Loucy (cell line): ENCODE data around the gene CEP131.

Experiments used
- H2AFZ ChIP-seq: fragments of 200-600 bp; sonication (generic); 2 replicates; pipeline ENCODE4 v1.6.0; 2016; ENCODE audit warnings: antibody characterized with exemption, mild to moderate bottlenecking, low read length, moderate library complexity
- H3F3A ChIP-seq: fragments of 200-600 bp; 2 replicates; pipeline ENCODE4 v1.6.0; 2016; ENCODE audit warnings: antibody characterized with exemption, low read depth, mild to moderate bottlenecking
- H3K27me3 ChIP-seq: fragments of 200-600 bp; sonication (generic); 2 replicates; pipeline ENCODE4 v1.6.1; 2014; ENCODE audit warnings: low read length, mild to moderate bottlenecking; ENCODE audit not compliant: insufficient read depth, poor library complexity, severe bottlenecking
- H3K36me3 ChIP-seq: fragments of 200-600 bp; sonication (generic); 2 replicates; pipeline ENCODE4 v1.6.1; 2016; ENCODE audit warnings: low read length; ENCODE audit not compliant: insufficient read depth
- H3K4me1 ChIP-seq: fragments of 200-600 bp; sonication (generic); 2 replicates; pipeline ENCODE4 v1.5.1; 2014; ENCODE audit warnings: low read length, mild to moderate bottlenecking; ENCODE audit not compliant: insufficient read depth, poor library complexity, severe bottlenecking
- H3K4me2 ChIP-seq: fragments of 200-600 bp; sonication (generic); 2 replicates; pipeline ENCODE4 v1.6.0; 2014; ENCODE audit warnings: antibody characterized with exemption, low read length, low read depth, mild to moderate bottlenecking; ENCODE audit not compliant: poor library complexity, severe bottlenecking
- H3K4me3 ChIP-seq: fragments of 200-600 bp; sonication (generic); 2 replicates; pipeline ENCODE4 v1.5.1; 2014; ENCODE audit warnings: low read length, mild to moderate bottlenecking, mixed read lengths; ENCODE audit not compliant: poor library complexity, severe bottlenecking
- H3K79me2 ChIP-seq: fragments of 200-600 bp; sonication (generic); 2 replicates; pipeline ENCODE4 v1.6.1; 2014; ENCODE audit warnings: low read length; ENCODE audit not compliant: insufficient read depth
- H3K9ac ChIP-seq: fragments of 200-600 bp; sonication (generic); 2 replicates; pipeline ENCODE4 v1.6.0; 2014; ENCODE audit warnings: mild to moderate bottlenecking, low read depth, low read length, moderate library complexity; ENCODE audit not compliant: poor library complexity, severe bottlenecking
- H3K9me2 ChIP-seq: fragments of 200-600 bp; sonication (generic); replicated peaks from 2 replicates; pipeline ENCODE4 v1.6.1; 2016; ENCODE audit warnings: low read depth, low read length, mixed read lengths
- H3K9me3 ChIP-seq: fragments of 200-600 bp; sonication (generic); 2 replicates; pipeline ENCODE4 v1.6.1; 2014; ENCODE audit warnings: mild to moderate bottlenecking, antibody characterized with exemption, low read length, low read depth; ENCODE audit not compliant: insufficient read depth
- H4K20me1 ChIP-seq: fragments of 200-600 bp; sonication (generic); 2 replicates; pipeline ENCODE4 v1.6.0; 2014; ENCODE audit warnings: antibody characterized with exemption, low read length, mild to moderate bottlenecking; ENCODE audit not compliant: insufficient read depth, poor library complexity, severe bottlenecking
- CTCF ChIP-seq: fragments of 200-600 bp; sonication (generic); conservative IDR thresholded peaks from 2 replicates; pipeline ENCODE4 v1.5.1; 2014; ENCODE audit warnings: mild to moderate bottlenecking, antibody characterized with exemption, low read length
- EZH2phosphoT487 ChIP-seq: fragments of 200-600 bp; IDR thresholded peaks from 2 replicates; pipeline ENCODE4 v1.6.1; 2018; ENCODE audit warnings: antibody characterized with exemption, mild to moderate bottlenecking, moderate library complexity, borderline replicate concordance

CEP131 gene

GRCh38 chr17:81158688-81159590, 63.8 kb downstream of the CEP131 start:
- no peak overlapping the region for H3K9ac ChIP-seq
- H3K36me3 ChIP-seq, result no peaks in the 10 kb centered on the region

GRCh38 chr17:81157848-81158687, 64.7 kb downstream of the CEP131 start:
- no peaks in the 10 kb centered on the region for H3K36me3 ChIP-seq
- H3K4me2 ChIP-seq, result no peak overlapping the region
- no peak for TF ChIP-seq EZH2phosphoT487
- no peak for TF ChIP-seq CTCF
- no peaks in the 10 kb centered on the region for H3K9me3 ChIP-seq
- no peaks in the 10 kb centered on the region for H3F3A ChIP-seq
- H3K4me3 ChIP-seq, result no peak overlapping the region
- H4K20me1 ChIP-seq, result no peaks in the 10 kb centered on the region
- H2AFZ ChIP-seq, result no peak overlapping the region
- no peaks in the 10 kb centered on the region for H3K27me3 ChIP-seq
- H3K9ac ChIP-seq, result no peak overlapping the region
- no peaks in the 10 kb centered on the region for H3K9me2 ChIP-seq
- H3K4me1 ChIP-seq, result no peaks in the 10 kb centered on the region
- H3K79me2 ChIP-seq, result no peaks in the 10 kb centered on the region

More at GRCh38 chr17:81158688-81159590, 63.8 kb downstream of the CEP131 start:
- H3K4me3 ChIP-seq, result no peak overlapping the region
- no peaks in the 10 kb centered on the region for H3K4me1 ChIP-seq
- no peak overlapping the region for H3K4me2 ChIP-seq
- no peaks in the 10 kb centered on the region for H3K9me3 ChIP-seq
- no peaks in the 10 kb centered on the region for H3F3A ChIP-seq
- H3K9me2 ChIP-seq, result no peaks in the 10 kb centered on the region
- TF ChIP-seq CTCF, result no peak
- no peak for TF ChIP-seq EZH2phosphoT487
- no peaks in the 10 kb centered on the region for H4K20me1 ChIP-seq
- no peaks in the 10 kb centered on the region for H3K27me3 ChIP-seq
- no peaks in the 10 kb centered on the region for H3K79me2 ChIP-seq
- no peak overlapping the region for H2AFZ ChIP-seq

- H2AFZ ChIP-seq, result no peak overlapping the region
- no peaks in the 10 kb centered on the region for H3K27me3 ChIP-seq
These were observed 65.6 kb downstream of the CEP131 start for GRCh38 chr17:81156866-81157805.

More at GRCh38 chr17:81156866-81157805, 65.6 kb downstream of the CEP131 start:
- no peaks in the 10 kb centered on the region for H3F3A ChIP-seq
- H3K36me3 ChIP-seq, result no peaks in the 10 kb centered on the region
- no peaks in the 10 kb centered on the region for H3K4me1 ChIP-seq
- H3K4me2 ChIP-seq, result no peak overlapping the region
- TF ChIP-seq EZH2phosphoT487, result no peak
- H3K9me2 ChIP-seq, result no peaks in the 10 kb centered on the region
- no peaks in the 10 kb centered on the region for H4K20me1 ChIP-seq
- H3K4me3 ChIP-seq, result no peak overlapping the region
- H3K9me3 ChIP-seq, result no peaks in the 10 kb centered on the region
- no peaks in the 10 kb centered on the region for H3K79me2 ChIP-seq
- no peak overlapping the region for H3K9ac ChIP-seq
